ENCODE measurements around the gene CIZ1.

Gene CIZ1

DNA sequence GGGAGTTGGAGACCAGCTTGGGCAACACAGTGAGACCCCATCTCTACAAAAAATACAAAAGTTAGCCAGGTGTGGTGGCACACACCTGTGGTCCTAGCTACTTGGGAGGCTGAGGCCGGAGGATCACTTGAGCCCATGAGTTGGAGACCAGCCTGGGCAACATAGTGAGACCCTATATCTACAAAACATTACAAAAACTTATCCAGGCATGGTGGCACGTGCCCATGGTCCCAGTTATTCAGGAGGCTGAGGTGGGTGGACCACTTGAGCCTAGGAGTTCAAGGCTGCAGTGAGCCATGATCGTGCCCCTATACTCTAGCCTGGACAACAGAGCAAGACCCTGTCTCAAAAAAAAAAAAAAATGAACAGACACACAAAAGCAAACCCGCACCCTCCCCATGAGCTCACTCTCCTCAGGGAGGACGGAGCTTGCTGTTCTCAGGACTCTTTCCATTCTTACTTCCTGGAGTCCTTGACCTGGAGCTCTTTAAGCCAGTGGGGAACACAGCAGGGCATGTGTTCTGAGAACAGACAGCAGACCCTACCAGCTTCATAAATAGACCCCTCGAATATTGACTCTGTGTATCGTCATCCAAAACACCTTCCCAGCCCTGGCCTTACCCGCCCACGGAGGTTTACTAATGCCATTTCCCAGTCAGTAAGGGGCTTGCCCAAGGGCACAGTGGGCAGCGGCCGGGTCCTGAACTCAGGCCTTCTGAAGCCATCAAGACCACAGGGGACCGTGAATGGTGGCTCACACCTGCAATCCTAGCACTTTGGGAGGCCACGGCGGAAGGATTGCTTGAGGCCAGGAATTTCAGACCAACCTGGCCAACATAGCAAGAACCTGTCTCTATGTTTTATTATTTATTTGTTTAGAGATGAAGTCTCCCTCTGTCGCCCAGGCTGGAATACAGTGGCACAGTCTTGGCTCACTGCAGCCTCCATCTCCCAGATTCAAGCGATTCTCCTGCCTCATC is 75.0 kb downstream of the CIZ1 start:
- Histone ChIP-seq H3K23ac (ENCODE audit: low read length in 2 of 2) (no peak overlapping the region), H4K8ac (ENCODE audit: low read length) (no peak overlapping the region), H3K27ac (ENCODE audit: low read length, poor library complexity, severe bottlenecking) (no peak overlapping the region), H3K4ac (ENCODE audit: low read depth in 1 of 2, low read length in 2 of 2) (no peak overlapping the region), H3K14ac (ENCODE audit: low read length in 2 of 2) (no peak overlapping the region), H2BK120ac (ENCODE audit: low read depth, low read length) (no peak overlapping the region), H3K18ac (ENCODE audit: low read depth in 1 of 2, low read length in 2 of 2) (no peak overlapping the region), H4K91ac (ENCODE audit: low read length) (no peak overlapping the region), H2AFZ (ENCODE audit: low read depth, low read length) (no peak overlapping the region), H3K4me2 (ENCODE audit: low read length, poor library complexity, severe bottlenecking) (no peak overlapping the region), H3K79me1 (replicated peaks; ENCODE audit: low read length, poor library complexity, severe bottlenecking) (peaks cover 2% of the 10 kb centered on the region), H2BK12ac (ENCODE audit: low read length in 2 of 2) (peak overlapping the region in 1 of 2 experiments; percentile 2), H3K9me3 (ENCODE audit: control insufficient read depth, low read length) (no peaks in the 10 kb centered on the region), H3K9ac (ENCODE audit: low read length) (no peak overlapping the region), H3K36me3 (ENCODE audit: control insufficient read depth in 1 of 2, insufficient read depth in 2 of 2, low read depth in 1 of 2, low read length in 2 of 2) (peaks cover 12 to 51% of the 10 kb centered on the region in 2 experiments), H2BK5ac (ENCODE audit: low read depth, low read length, poor library complexity, severe bottlenecking) (no peak overlapping the region), H3K4me3 (ENCODE audit: insufficient read depth in 1 of 2, low read depth in 1 of 2, low read length in 2 of 2) (no peak overlapping the region), H2AK5ac (ENCODE audit: low read length, severe bottlenecking) (no peak overlapping the region), H3K27me3 (ENCODE audit: control insufficient read depth in 1 of 2, insufficient read depth in 1 of 2, low read length in 2 of 2) (no peaks in the 10 kb centered on the region), H2BK15ac (ENCODE audit: low read depth, poor library complexity, severe bottlenecking) (no peak overlapping the region), H3K4me1 (ENCODE audit: control insufficient read depth, insufficient read depth, low read depth, low read length) (peaks cover 5% of the 10 kb centered on the region)
- DNase-seq = no peak
- 93% methylated on average over 13 of the region's 16 CpGs for WGBS
